NCI-H1092 (cell line): ENCODE measurements around the gene DPH1.

Experiments used
- DNase-seq: peaks from one replicate; lab custom pipeline; 2025; lab: John Stamatoyannopoulos, UW

The DPH1 gene

GRCh38 chr17:2062571-2063183, 32.7 kb downstream of the DPH1 start:
- DNase-seq: no peak

- no peak for DNase-seq
Observed at GRCh38 chr17:2063261-2064146, 33.6 kb downstream of the DPH1 start.

- DNase-seq: no peak
Observed at GRCh38 chr17:2064147-2064489, 34.2 kb downstream of the DPH1 start.

GRCh38 chr17:2064520-2064971, 34.6 kb downstream of the DPH1 start:
- DNase-seq: no peak

GRCh38 chr17:2064980-2065785, 35.2 kb downstream of the DPH1 start:
- no peak for DNase-seq

GRCh38 chr17:2065949-2066400, 36.0 kb downstream of the DPH1 start:
- no peak for DNase-seq

- no peak for DNase-seq
Observed at GRCh38 chr17:2067048-2067561, 37.2 kb downstream of the DPH1 start.

- no peak for DNase-seq
Observed at GRCh38 chr17:2067608-2068024, 37.7 kb downstream of the DPH1 start.

GRCh38 chr17:2068031-2068518, 38.1 kb downstream of the DPH1 start:
- DNase-seq: no peak

- no peak for DNase-seq
Observed at GRCh38 chr17:2068519-2069051, 38.6 kb downstream of the DPH1 start.

- DNase-seq: no peak
Observed at GRCh38 chr17:2070241-2071023, 40.5 kb downstream of the DPH1 start.

GRCh38 chr17:2071024-2071385, 41.1 kb downstream of the DPH1 start:
- DNase-seq: no peak

GRCh38 chr17:2071455-2072281, 41.7 kb downstream of the DPH1 start:
- DNase-seq: no peak

GRCh38 chr17:2074919-2075318, 45.0 kb downstream of the DPH1 start:
- DNase-seq: no peak

GRCh38 chr17:2075336-2076086, 45.6 kb downstream of the DPH1 start:
- DNase-seq: no peak

- DNase-seq: no peak
Observed at GRCh38 chr17:2076087-2076984, 46.4 kb downstream of the DPH1 start.

GRCh38 chr17:2077040-2077439, 47.1 kb downstream of the DPH1 start:
- DNase-seq: no peak

- no peak for DNase-seq
Observed at GRCh38 chr17:2081564-2081963, 51.6 kb downstream of the DPH1 start.
